Activated T-cell treated with anti-CD3 and anti-CD28 coated beads for 4 hours (primary cell): Measurements from ENCODE around the gene ADPRHL1.

ENCODE experiments used
- DNase-seq: peaks from one replicate; pipeline ENCODE4 v3.0.0-alpha.2; 2020

ADPRHL1 gene

DNA sequence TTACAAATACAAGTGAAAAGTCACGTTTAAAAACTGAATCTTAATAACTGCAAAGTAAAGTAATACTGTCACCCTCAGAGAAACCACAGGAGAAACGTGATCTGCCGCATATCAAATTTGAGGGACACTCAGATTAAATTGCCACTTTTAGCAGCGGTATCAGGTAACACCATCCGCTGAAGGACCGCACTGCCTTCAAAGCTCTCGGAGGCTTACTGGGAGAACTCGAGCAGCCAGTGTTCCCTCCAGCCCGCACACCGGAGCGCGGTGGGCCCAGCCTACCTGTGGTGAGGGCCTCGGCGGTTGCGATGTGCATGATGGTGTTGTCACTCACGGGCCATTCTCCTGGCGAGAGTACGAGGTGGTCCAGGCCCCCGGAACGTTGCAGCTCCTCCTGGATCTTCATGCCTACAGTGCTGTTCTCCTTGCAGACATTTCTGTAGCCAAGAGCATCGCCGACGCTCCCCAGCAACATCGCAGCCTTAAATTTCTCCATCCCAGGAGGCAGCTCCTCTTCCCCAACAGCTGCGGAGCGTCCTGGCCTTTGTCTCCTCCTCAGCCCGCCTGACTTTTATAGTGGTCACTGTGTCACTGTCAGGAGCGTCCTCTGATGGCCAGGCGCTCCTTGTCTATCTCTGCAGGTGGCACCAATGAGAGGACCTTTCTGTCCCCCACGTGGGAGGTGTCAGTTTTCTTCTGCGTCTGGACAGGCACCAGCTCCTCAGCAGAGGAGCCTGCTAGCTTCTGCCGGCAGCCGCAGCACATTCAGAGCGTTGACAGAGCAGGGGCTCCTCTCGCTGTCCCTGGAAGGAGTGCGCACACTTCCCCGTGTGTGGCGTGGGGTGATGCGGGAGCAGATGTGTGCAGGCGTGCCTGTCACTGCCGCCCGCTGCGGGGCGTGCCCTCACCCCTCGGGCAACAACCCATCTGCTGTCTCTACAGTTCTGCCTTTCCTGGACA, at the start of gene ADPRHL1:
TSS of gene ADPRHL1 (minus strand) at position 547 of the 960 bp plus-strand sequence. CDS start at position 496, 51 bp downstream.
- DNase-seq = no peak

DNA sequence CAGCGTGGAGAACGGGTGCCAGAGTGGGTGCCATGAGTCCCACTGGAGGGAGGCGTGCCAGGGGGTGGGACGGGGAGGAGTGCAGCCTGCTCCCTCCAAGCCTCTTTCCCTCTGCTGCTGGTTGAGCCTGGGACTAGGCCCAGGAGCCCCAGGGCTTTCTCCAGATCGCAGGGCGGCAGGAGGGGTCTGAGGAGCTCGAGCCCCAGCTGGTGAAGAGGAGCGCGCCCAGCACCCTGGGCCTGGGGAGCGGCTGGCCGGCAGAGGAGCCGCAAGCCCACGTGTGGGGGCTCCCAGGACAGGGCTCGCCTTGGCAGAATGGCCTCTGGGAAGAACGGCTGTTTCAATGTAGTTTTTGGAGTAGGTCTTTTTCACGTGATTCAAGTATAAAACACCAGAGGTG, 49.4 kb upstream of the ADPRHL1 start:
- no peak for DNase-seq

DNA sequence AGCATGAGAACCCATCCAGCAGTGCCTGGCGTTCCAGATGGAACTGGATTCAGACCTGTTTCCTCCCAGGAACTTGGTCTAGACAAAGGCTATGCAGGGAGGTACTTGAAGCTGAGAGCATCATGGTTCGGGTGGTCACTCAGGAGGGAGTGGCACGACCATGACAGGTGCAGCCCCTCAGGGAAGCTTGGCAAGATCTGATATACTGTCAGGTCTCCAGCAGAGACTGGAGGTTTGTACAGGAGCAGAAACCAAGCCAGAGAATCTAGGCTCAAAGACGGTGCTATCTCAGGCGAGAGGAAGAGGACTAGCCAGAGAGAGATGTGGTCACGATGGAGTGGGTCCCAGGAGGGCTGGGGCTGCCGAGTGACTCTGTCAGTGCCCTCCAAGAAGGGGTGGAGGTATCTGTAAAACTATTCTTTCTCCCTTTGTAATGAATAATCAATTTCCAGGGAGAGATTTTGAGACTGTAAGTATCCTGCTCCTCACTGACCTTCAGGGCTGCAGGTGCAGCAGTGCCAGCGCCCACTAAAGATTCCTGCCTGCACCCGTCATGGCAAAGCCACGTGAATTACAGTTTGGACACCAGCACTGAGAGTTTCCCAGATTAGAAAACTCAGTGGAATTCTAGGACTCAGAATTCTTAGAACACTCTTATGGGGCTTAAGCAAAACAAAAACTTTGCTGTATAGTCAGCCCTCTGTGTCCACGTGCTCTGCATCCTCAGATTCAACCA, 47.4 kb upstream of the ADPRHL1 start:
- DNase-seq = no peak

DNA sequence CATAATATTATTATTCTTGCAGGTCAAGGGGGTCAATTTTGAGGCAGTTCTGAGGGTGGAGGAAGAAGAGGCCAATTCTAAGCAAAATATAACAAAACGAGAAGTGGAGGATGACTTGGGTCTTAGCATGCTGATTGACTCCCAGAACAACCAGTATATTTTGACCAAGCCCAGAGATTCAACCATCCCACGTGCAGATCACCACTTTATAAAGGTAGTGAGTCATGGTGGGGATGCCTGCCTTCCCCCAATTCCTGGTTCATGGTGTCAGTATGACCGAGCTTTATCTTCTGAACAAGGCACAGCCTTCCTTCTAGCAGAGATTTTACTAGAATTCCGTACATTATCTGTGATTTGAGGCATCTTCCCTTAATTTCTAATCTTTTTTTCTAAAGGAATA, 46.6 kb upstream of the ADPRHL1 start:
- DNase-seq = no peak

DNA sequence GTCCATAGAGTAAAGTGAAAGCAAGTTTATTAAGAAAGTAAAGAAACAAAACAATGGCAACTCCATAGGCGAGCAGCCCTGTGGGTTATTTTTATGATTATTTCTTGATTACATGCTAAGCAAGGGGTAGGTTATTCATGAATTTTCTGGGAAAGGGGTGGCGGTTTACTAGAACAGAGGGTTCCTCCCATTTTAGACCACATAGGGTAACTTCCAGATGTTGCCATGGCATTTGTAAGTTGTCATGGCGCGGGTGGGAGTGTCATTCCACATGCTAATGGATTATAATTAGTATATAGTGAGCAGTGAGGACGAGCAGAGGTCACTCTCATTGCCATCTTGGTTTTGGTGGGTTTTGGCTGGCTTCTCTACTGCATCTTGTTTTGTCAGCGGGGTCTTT, 45.6 kb upstream of the ADPRHL1 start:
- DNase-seq = no peak

DNA sequence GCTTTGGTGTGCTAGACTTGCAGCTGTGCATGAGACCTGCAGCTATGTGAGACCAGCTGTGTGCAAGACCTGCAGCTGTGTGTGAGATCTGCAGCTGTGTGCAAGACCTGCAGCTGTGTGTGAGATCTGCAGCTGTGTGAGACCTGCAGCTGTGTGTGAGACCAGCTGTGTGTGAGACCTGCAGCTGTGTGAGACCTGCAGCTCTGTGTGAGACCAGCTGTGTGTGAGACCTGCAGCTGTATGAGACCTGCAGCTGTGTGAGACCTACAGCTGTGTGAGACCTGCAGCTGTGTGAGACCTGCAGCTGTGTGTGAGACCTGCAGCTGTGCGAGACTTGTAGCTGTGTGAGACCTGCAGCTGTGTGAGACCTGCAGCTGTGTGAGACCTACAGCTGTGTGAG, 43.9 kb upstream of the ADPRHL1 start:
- no peak for DNase-seq

DNA sequence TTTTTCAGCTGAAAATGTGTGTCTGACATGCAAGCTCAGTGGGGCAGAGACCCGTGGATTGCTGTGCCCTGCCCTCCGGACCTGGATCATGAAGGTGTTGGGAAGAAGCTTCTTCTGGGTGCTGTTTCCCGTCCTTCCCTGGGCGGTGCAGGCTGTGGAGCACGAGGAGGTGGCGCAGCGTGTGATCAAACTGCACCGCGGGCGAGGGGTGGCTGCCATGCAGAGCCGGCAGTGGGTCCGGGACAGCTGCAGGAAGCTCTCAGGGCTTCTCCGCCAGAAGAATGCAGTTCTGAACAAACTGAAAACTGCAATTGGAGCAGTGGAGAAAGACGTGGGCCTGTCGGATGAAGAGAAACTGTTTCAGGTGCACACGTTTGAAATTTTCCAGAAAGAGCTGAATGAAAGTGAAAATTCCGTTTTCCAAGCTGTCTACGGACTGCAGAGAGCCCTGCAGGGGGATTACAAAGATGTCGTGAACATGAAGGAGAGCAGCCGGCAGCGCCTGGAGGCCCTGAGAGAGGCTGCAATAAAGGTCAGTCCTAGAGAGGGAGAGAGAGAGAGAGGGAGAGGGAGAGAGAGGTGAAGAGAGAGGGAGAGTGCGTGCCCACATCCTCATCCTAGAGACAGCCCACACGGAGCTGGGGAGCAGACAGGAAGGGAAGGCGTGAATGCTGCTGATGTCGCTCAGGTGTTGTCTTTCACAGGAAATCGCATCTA, 42.4 kb upstream of the ADPRHL1 start:
- DNase-seq = no peak

DNA sequence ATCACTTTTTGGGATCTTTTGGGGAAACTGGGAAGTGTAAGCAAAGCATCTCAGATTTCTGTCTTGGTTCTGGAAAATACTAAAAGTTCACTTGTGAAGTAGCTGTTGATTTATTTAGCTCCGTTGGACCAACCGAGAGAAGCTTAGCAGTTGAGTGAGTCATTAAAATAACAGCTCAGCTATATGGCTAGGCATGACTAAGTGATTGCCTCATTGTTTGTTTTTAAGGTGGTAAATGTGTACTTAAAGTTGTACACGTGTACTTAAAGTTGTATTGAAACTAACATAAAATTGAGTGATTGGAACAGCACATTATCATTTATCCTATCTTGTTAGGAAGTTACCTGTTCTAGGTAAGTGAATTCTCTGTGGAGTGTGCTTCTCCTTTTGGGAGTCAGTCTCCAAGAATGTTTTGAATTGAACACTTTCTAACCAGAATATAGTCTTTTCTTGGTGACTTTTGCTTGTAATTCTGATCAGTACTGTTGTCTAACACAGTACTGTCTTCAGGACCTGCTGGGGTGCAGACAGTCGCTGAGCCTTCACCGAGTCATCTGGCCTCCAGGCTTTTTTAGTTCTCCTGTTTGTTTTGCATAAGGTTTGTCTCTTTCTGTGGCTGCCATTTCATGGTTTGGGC, 40.1 kb upstream of the ADPRHL1 start:
- no peak for DNase-seq

DNA sequence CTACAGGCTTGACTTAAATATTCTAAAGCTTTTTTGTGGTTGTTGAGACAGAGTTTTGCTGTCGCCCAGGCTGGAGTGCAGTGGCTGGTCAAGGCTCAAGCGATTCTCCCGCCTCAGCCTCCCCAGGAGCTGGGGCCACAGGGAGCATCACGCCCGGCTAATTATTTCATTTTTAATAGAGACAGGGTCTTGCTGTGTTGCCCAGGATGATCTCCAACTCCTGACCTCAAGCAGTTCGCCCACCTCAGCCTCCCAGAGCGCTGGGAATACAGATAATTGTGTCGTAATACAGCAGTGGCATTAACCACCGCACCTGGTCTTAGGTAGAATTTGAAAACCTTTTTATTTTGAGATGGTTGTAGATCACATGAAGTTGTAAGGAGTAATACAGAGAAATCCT, 38.7 kb upstream of the ADPRHL1 start:
- no peak for DNase-seq

DNA sequence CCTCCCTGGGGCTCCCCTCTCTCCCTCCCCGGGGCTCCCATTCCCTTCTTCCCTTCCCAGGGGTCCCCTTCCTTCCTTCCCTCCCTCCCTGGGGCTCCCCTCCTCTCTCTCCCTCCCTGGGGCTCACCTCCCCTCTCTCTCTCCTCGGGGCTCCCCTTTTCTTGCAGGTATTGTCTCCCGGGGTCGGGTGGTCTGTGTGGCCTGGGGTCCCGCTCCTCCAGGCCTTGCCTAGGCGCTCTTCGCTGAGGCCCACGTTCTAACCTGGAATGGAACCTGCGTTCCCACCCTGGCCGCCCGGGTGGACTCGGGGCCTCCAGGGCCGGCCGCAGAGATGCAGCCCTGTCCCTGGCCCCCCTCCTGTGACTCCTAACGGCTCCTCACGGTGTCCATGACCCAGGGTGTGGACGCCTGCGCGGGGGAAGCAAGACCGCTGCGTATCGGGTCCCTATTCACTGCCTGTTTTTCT, 38.2 kb upstream of the ADPRHL1 start:
- no peak for DNase-seq

DNA sequence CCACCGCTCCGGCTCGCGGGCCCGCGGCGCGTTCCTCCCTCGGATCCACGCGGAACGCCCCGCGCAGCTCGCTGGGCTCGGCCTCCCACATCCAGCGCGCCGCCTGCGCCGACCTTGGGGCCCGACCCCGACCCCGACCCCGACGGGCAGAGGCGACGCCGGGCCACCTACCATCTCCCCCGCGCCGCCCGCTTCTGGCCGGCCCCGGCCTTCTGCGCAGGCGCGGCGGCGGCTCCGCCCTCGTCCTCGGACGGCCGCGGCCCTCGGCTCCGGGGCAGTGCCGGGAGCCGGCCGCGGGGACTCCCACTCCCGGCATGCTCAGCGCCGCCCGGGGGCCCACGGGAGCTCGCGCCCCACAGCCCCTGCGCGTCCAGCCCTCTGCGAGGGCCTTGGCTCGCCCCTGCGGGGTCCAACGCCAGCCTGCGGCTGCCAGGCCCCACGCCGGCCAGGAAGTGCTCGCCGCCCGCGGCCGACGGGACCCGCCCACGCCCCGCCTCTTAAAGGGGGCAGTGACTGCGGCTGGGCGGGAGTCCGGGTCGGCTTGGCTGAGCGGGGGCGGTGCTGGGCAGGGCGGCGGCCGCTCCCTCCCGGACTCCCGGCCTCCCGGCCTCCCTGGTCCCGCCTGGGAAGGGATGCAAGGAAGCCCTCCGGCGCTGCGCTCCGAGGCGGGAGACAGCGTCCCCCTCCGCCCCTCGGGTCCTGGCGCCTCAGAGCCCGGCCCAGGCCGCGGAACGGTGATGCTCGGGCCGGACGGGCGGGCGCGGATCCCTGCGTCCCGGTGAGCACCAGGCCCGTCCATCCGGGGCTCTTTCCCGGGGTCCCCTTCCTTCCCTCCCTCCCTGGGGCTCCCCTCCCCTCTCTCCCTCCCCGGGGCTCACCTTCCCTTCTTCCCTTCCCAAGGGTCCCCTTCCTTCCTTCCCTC, 37.5 kb upstream of the ADPRHL1 start, which contains the start of gene DCUN1D2:
TSS of gene DCUN1D2 (minus strand) at position 216 of the 922 bp plus-strand sequence. CDS start at position 174, 42 bp downstream.
- DNase-seq = peak; percentile 48

DNA sequence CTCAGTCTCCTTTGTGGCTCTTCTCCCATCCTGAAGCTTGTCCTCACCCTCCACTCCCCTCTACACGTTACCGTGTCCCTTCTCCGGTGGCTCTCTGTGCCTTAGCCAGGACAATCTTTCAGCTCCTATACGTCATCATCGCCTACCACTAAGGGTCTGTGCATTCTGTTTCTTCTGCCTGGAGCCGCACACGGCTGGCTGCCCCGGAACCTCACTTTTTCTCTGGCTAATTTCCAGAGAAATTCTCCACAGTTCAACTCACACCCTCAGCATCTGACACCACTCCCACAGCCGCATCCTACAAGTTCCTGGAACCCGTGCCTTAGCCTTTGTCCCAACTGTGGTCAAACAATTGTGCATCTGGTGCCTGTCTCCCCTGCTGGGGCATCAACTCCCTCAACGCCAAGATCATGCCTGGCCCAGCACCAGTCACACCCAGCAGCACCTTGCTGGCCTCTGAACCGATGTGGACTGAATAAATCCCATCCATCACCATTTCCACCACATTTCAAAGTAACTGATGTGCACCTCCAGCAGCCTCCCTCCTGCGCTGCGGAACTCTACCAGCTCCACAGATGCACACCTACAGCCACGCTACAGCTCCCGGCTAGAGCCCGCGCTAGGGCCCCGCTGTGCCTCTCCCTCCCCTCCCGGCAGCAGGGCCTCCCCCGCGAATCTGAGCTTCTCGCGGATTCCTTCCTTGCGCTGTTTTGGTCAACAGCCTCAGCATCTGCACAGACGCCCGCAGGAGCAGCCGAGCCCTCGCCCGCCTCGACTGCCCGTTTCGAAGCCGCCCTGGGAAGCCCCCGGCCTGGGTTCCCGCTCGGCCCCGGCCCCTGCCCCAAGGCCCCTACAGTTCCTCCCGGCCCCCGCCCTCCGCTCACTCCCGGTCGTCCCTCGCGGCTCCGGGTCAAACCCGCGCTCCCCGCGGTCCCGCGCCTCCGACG, 36.5 kb upstream of the ADPRHL1 start:
- DNase-seq = peak; percentile 17

DNA sequence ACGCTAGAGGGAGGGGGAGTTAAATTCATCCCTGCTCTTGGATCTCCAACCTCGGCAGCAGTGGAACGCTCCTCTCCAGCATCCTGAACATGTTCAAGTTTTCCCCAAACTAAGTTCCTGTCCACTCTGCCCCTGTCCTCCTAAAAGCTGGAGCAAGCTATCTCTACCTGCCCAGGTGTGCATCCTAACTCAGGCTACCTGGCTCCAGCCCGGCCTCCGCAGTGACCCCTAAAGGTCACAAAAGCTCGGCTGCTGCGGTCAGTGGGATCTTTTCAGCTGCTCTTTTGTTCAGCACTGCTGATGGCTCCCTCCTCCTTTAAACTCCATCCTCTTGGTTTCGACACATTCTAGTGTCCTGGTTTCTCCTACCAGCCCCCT, 35.9 kb upstream of the ADPRHL1 start:
- DNase-seq = no peak

DNA sequence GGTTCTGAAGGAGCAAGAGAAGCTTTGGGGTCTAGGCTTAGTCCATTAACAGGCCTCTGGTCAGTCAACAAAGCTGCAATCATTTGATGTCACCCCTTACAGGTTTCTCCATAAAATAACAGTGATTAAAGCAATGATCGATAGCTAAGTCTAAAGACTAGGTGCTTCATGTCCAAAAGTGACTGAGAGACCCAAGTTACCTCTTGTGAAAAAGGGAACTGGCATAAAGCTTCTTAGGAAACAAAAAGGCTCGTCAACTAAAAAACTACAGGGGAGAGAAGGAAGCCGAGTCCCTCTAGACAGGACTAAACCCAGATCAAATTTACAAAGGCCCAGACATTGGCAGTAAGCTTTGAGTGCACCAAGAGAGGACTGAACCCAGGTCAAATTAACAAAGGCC, 35.0 kb upstream of the ADPRHL1 start:
- DNase-seq = no peak

DNA sequence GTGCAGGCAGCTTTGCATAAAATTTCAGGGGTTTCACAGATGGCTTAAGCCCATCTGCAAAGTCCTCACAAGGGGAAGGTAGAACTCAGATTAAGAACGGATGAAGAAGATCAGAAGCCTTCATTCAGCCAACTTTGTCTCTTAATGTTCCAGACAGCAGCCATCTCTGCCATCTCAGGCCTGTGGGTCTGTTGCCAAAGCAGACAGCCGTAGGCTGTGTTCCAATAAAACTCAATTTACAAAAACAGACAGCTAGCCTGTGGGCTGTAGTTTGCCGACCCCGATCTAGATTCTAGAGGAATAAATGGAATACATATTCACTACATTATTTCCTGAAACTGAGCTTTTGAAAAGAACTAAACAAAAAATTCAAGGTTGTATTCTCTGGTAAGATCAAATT, 33.4 kb upstream of the ADPRHL1 start:
- no peak for DNase-seq

DNA sequence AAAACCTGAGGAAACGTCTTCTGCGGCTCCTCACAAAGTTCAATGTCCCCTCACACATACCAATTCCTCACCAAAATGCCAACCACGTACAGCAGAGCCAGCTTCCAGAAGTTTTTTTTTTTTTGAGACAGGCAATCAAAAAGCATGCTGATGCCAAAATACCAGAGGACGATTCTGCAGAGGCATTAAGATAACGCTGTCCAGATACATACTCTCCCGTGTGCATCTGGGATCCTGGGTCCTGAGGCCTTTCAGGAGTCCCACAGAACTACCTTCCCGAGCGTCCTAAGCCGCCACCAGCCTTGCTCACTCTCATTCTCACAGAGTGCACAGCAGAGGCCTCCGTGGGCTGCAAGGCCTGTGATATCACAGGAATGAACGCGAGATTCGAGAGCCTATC, 32.3 kb upstream of the ADPRHL1 start:
- DNase-seq = no peak

DNA sequence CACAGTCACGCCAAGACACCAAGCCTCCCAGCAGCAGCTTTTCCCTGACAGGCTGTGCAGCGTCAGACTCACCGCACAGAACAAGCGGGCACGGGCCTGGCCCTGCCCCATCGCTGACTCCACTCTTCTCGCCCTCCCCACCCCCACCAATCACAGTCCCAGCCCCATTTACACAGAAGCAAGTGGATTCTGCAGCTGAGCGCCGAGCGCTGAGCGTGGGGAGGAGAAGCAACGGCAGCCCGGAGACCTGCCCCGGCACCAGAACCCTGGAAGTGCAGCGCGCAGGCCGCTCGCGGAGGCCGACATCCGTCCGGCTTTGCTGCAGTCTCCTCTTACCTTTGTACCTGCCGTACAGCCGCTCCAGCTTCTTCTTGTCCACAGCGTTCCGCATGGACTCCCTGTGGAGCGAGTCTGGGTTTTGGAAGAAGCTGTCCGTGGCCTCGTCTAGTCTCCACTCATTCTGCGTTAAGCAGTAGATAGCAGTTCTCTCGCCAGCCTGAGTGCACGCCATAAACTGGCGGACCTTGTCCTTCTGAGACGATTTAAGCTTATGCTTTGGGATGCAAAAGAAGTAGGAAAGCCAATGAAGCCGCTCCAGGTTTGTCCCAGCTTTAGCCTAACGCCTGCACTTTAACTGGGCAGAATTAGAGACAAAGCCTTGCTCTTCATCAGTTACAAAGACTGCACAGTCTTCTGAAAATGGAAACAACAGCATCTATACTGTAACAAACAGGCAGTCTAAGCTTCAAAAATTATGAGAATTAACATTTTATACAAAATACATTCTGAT, 30.4 kb upstream of the ADPRHL1 start:
- DNase-seq = no peak

DNA sequence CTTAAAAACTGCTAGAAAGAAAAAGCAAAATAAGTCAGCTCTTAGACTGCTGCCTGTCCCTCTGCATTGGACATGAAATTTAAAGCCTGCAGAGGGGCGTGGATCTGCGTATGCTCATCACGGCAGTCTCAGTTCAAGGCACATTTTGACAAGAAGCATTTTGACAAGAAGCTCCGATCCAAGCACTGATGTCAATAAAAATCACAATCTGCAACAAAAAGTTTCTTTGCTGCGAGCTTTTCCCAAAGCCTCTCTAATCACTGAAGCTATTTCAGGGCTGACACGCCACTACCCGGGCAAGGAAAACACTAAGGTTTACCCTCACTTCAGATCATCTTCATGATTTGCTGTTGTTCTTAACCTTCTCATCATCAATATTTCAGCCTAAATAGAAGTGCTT, 29.8 kb upstream of the ADPRHL1 start:
- no peak for DNase-seq

DNA sequence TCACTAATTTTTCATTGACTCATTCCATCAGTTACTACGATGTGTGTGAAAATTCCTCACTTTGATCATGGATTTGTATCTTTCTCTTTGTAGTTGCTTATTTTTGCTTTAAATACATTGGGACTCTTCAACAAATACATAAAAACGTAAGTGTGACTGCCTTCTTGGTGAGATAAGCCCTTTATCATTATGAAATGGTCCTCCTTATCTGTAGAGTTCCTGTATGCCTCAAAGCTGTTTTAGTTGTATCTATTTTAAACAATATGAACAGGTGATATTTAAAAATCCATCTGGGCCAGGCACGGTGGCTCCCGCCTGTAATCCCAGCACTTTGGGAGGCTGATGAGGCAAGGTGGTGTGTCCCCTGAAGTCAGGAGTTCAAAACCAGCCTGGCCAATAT, 25.9 kb upstream of the ADPRHL1 start:
- DNase-seq = no peak

DNA sequence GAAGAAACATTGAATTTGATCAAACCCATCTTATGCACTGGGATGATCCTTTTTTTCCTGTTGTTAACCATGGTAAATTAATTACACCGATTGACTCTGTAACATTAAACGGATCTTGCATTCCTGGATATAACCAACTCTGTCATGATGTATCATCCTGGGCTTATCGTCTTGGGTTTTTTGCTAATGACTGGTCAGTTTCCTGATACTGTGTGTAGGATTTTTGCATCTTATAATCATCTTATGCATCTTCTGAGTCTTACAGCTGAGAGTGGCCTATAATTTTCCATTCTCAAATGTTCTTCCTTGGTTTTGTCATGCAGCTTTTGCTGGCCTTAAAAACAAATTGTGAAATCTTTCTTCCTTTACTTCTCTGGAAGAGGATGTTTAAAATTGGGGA, 24.4 kb upstream of the ADPRHL1 start:
- no peak for DNase-seq
